Liver (tissue), 3 donors: ENCODE measurements around the gene IRF4.

Experiments
- CTCF ChIP-seq: fragments of 150-350 bp; IDR thresholded peaks from 2 replicates; pipeline ENCODE4 v1.5.1; 2017; ENCODE audit warnings: improper control_type of control experiment, low read depth, low read length; ENCODE audit not compliant: missing input control
- MAX ChIP-seq: IDR thresholded peaks from 2 replicates; pipeline ENCODE4 v1.6.1; 2016; ENCODE audit warnings: antibody characterized with exemption
- RAD21 ChIP-seq, 2 donors: IDR thresholded peaks; 2 replicates each; pipeline ENCODE4 v1.6.1; 2016; ENCODE audit warnings: antibody characterized with exemption in 2 of 2, mild to moderate bottlenecking in 2 of 2
- donor health status: healthy.
- donor health status: healthy.

GRCh38 chr6:379410-380181, 12.0 kb upstream of the IRF4 start:
- TF ChIP-seq RAD21 (IDR thresholded peaks at IDR 0.05) (no peak), CTCF (no peak), MAX (no peak)
